Stimulated activated naive B cell treated with anti-CD40 and anti-IgM and Interleukin-4, amounts not matched to agents 10 μg/mL and 1 μg/mL and 100 μg/mL, for 72 hours (primary cell): ENCODE results near the gene AP2A2.

ENCODE experiments used
- ATAC-seq, 2 donors: fragments of 150-1000 bp; cut with Tn5 transposase; replicated peaks; 2 replicates each; pipeline ENCODE4 v1.10.0; 2021; ENCODE audit warnings: moderate library complexity in 1 of 2
- DNase-seq: peaks from one replicate; pipeline ENCODE4 v3.0.0; 2021
- H3K27ac Mint-ChIP-seq: one replicate; pipeline ENCODE4 v1.8.0; 2022; ENCODE audit warnings: mild to moderate bottlenecking, mixed read lengths
- H3K27me3 Mint-ChIP-seq, 2 donors: one replicate each; pipeline ENCODE4 v1.8.0; 2022; ENCODE audit warnings: mixed read lengths in 2 of 2
- H3K36me3 Mint-ChIP-seq, 2 donors: one replicate each; pipeline ENCODE4 v1.8.0; 2022; ENCODE audit warnings: mixed read lengths in 2 of 2, mild to moderate bottlenecking in 1 of 2
- H3K4me1 Mint-ChIP-seq, 2 donors: one replicate each; pipeline ENCODE4 v1.8.0; 2022; ENCODE audit warnings: mixed read lengths in 2 of 2, mild to moderate bottlenecking in 1 of 2
- H3K4me3 Mint-ChIP-seq, 2 donors: one replicate each; pipeline ENCODE4 v1.8.0; 2022; ENCODE audit warnings: mild to moderate bottlenecking in 2 of 2, mixed read lengths in 2 of 2, moderate library complexity in 1 of 2
- H3K9me3 Mint-ChIP-seq, 2 donors: one replicate each; pipeline ENCODE4 v1.8.0; 2022; ENCODE audit warnings: mixed read lengths in 2 of 2, mild to moderate bottlenecking in 1 of 2

AP2A2 gene

DNA sequence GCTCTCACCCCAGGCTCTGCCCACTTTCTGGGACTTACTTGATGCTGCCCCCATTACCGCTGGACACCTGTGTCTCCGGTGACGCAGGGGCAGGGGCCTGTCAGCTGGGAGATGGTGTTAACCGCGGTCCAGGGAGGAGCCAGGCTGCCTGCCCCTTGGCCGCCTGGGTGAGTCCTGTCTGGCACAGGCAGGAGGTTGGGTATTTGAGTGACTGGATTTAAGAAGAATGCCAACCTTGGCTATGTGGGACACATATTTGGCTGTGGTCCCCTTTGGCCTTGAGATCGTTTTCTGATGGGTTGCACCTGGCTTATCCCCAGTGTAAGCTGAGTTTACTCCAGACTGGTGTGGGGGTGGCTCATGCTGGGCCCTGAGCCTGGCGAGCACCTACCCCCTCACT lies 108.3 kb downstream of the AP2A2 start:
- no peak for DNase-seq
- H3K4me1 Mint-ChIP-seq, result peaks cover 0 to 1% of the 10 kb centered on the region in 2 donors
- H3K27ac Mint-ChIP-seq, result no peak overlapping the region
- peaks cover 6 to 7% of the 10 kb centered on the region in 2 donors for H3K9me3 Mint-ChIP-seq
- peaks cover 0 to 2% of the 10 kb centered on the region in 2 donors for H3K27me3 Mint-ChIP-seq
- peaks cover 0 to 1% of the 10 kb centered on the region in 2 donors for H3K36me3 Mint-ChIP-seq
- H3K4me3 Mint-ChIP-seq, result no peak overlapping the region
- ATAC-seq, result no peak

DNA sequence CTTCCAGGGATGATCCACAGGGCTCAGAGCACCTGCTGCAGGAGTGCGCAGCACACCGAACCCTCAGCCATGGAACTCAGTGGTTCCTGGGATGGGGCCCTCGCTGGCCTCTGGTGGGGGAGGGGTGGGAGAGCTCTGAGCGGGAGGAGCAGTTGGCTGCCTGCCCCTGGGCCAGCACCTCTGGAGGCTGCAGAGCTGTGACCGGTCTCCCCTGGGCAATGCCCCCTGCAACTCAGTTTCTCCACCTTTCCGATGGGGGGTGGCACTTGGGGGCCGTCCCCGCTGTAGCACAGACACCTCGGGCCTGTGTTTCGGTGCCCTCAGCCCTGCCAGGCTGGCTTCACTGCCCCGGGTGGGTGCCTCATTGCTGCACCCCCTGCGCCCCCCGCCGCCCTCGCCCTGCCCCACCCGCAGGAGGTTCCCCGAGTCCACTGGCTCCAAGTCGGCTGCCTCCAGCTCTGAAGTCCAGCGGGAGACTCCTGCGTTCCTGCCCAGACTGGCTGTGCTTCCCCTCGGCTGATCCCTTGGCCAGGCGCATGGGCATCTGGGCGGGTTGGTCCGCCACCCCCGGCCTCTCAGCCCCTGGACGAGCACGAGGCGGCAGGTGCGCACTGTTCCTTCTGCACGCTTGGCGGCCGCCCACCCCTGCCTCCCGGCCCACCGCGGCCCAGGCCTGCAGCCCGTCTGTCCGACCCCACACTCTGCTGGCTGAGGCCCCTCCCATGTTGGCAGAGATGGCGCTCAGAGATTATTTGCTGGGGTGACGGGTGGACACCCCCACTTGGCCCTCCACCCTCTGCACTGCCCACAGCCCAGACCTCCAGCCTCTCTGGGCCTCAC lies 109.0 kb downstream of the AP2A2 start:
- DNase-seq, result no peak
- no peak for ATAC-seq
- Mint-ChIP-seq H3K4me1 (peaks cover 0 to 2% of the 10 kb centered on the region in 2 donors), H3K9me3 (peaks cover 6 to 7% of the 10 kb centered on the region in 2 donors), H3K27me3 (peaks cover 0 to 4% of the 10 kb centered on the region in 2 donors), H3K27ac (no peak overlapping the region), H3K4me3 (no peak overlapping the region), H3K36me3 (peaks cover 0 to 1% of the 10 kb centered on the region in 2 donors)

DNA sequence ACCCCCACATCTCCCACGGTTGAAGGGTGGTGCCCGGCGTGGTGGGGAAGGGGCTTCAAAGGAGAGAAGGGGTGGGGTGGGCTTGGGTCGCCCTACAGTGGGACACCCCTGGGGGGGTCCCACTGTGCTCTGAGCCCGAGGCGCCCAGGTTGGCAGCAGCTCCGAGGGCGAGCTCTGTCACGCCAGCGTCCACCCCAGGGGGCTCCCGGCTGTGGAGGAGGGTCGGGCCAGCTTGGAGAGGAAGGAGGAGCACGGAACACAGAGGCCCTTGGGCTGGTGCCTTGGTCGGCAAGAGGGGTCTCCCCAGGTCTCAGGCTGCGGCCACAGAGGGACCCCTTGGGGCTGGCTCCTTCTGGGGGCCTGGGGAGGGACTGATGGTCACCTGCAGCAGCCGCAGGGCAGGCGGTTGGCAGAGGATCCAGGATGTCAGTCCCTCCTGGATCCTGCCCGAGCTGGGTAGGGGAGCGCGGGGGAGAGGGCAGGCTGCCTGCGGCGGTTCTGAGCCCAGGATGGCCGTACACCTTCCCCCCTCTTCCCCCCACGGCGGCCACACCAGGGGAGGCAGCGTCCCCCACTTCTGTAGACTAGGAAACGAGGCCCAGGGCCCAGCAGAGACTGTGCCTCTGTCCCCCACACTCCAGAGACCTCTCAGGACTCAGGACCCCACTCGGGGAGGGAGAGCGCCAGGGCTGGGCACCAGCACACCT lies 110.1 kb downstream of the AP2A2 start:
- Mint-ChIP-seq H3K27me3 (peaks cover 0 to 4% of the 10 kb centered on the region in 2 donors), H3K4me1 (peaks cover 0 to 2% of the 10 kb centered on the region in 2 donors), H3K36me3 (peaks cover 0 to 1% of the 10 kb centered on the region in 2 donors), H3K4me3 (no peak overlapping the region), H3K9me3 (peaks cover 6 to 7% of the 10 kb centered on the region in 2 donors), H3K27ac (no peak overlapping the region)
- no peak for DNase-seq
- ATAC-seq, result no peak

DNA sequence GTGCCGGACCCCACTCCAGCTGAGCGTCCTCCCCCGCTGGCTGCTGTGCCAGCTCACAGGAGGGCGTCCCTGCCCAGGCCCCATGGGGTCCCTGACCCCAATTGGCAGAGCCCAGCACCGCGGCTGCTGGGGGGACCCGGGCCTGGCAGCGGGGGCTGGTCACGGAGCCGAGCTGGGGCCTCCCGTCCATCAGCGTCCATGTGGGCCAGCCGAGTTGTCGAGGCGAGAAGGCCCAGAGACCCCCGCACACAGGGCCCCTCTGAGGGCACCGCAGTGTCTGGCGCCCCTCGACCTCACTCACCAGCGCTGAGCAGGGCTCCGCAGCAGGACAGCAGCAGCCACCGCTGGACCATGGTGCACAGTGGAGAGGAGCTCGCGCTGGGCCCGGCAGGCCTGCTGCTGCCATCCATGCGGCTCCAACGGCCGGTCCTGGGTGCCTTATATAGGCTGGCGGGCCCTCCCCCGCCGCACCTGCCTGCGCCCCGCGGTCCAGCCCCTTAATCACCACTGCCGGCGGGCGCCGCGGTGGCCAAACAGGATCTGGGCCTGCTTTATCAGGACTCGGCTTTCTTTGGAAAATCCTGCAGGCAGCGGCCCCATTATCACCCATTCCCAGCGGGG lies 110.7 kb downstream of the AP2A2 start, which contains the start of gene MUC6:
Gene MUC6, minus strand, starts transcription at position 416 of the 621 bp plus-strand sequence. Its CDS starts 63 bp downstream, at position 353.
- H3K4me3 Mint-ChIP-seq, result no peak within 1 kb of the TSS
- peaks cover 0 to 2% of the 10 kb centered on the region in 2 donors for H3K4me1 Mint-ChIP-seq
- peaks cover 6 to 7% of the 10 kb centered on the region in 2 donors for H3K9me3 Mint-ChIP-seq
- peaks cover 0 to 1% of the 10 kb centered on the region in 2 donors for H3K36me3 Mint-ChIP-seq
- ATAC-seq (no peak), DNase-seq (no peak)
- H3K27me3 Mint-ChIP-seq, result peaks cover 0 to 4% of the 10 kb centered on the region in 2 donors
- no peak within 1 kb of the TSS for H3K27ac Mint-ChIP-seq

DNA sequence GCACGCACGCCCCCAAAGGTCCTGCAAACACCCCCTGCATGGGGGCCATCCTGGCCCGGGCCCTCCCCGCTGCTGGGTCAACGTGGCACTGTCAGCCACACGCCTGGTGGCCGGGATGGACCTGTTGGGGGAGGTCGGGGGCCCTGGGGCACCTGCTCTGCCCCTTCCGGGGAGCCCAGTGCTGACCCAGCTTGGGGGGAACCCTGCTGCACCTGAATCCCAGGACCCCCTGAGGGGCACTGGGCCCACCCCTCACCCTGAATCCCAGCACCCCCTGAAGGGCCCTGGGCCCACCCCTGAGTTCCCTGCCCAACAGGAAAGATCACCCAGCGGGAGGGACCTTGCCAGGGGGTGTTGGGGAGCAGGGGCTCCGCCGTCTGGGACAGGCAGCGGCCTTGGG lies 111.3 kb downstream of the AP2A2 start:
- ATAC-seq (no peak), DNase-seq (no peak)
- H3K27ac Mint-ChIP-seq, result no peak overlapping the region
- peaks cover 6 to 7% of the 10 kb centered on the region in 2 donors for H3K9me3 Mint-ChIP-seq
- H3K27me3 Mint-ChIP-seq, result peaks cover 0 to 4% of the 10 kb centered on the region in 2 donors
- peaks cover 0 to 1% of the 10 kb centered on the region in 2 donors for H3K36me3 Mint-ChIP-seq
- no peak overlapping the region for H3K4me3 Mint-ChIP-seq
- H3K4me1 Mint-ChIP-seq, result peaks cover 0 to 2% of the 10 kb centered on the region in 2 donors

DNA sequence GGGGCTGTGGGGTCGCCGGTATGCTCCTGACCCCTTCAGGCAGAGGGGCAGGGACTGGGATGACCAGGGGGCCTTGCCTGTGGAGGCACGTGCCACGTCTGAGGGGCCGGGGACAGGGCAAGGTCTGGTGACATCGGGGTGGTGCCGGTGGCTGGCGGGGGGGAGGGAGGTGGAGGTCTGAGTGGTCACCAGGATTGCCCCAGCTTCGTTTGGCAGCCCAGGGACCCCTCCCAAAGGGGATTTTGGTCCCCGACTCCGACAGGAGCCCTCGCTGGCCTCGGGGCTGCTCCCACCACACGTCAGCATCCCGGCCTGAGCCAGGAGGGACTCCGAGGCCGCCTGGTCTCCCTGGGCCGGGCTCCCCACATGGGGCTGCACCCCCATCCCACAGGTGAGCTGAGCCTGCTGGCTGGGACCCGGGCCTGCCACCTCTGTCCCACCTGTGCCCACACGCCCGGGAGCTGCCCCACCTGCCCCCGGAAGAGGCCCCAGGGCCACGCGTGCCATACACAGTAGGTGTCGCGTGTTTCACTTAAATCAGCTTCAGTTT lies 111.9 kb downstream of the AP2A2 start:
- no peak for DNase-seq
- H3K27ac Mint-ChIP-seq, result no peak overlapping the region
- no peaks in the 10 kb centered on the region for H3K36me3 Mint-ChIP-seq
- H3K9me3 Mint-ChIP-seq, result peaks cover under 1 to 2% of the 10 kb centered on the region in 2 donors
- ATAC-seq, result no peak
- H3K4me1 Mint-ChIP-seq, result peaks cover 0 to 2% of the 10 kb centered on the region in 2 donors
- H3K4me3 Mint-ChIP-seq, result no peak overlapping the region
- peaks cover 4% of the 10 kb centered on the region in 2 donors for H3K27me3 Mint-ChIP-seq

DNA sequence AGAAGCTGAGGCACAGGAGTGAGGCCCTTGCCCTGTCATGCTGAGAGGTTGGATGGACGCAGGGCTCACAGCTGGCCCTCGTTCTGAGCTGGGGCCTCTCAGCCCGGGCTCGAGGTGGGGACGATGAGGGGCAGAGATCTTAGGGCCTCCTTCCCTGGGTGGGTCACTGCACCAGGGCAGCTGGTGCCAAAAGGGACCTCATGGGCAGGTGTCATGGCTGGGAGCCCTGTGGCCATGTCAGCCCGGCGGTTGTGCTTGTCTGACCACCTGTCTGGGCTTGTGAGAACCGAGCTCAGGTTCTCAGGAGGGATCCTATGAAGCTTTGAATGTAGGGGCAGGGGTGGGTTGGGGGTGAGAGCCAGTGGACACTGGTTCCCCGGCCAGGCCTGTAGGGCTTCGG lies 112.7 kb downstream of the AP2A2 start:
- DNase-seq, result no peak
- no peak for ATAC-seq
- Mint-ChIP-seq H3K27ac (no peak overlapping the region), H3K4me3 (no peak overlapping the region), H3K36me3 (no peaks in the 10 kb centered on the region), H3K9me3 (peaks cover 0 to 1% of the 10 kb centered on the region in 2 donors), H3K27me3 (peaks cover 4 to 7% of the 10 kb centered on the region in 2 donors), H3K4me1 (peaks cover 0 to 2% of the 10 kb centered on the region in 2 donors)

DNA sequence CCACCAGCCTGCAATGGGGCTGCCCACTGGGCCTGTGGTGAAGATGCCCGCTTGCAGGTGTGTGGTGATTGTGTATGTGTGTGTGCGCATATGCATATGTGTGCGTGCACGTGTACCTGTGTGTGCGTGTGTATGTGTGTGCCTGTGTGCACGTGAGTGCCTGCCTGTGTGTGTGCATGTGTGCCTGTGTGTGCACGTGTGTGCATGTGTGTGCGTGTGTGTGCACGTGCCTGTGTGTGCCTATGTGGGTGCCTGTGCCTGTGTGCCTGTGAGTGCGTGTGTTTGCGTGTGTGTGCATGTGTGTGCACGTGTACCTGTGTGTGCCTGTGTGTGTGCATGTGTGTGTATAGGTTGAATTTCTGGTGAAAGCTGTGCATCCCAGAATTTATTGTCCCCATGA lies 113.3 kb downstream of the AP2A2 start:
- H3K9me3 Mint-ChIP-seq, result peaks cover 0 to 1% of the 10 kb centered on the region in 2 donors
- no peak overlapping the region for H3K27ac Mint-ChIP-seq
- peaks cover 0 to 2% of the 10 kb centered on the region in 2 donors for H3K4me1 Mint-ChIP-seq
- no peak for ATAC-seq
- no peaks in the 10 kb centered on the region for H3K36me3 Mint-ChIP-seq
- DNase-seq, result no peak
- H3K4me3 Mint-ChIP-seq, result no peak overlapping the region
- H3K27me3 Mint-ChIP-seq, result peaks cover 4 to 10% of the 10 kb centered on the region in 2 donors

- H3K27ac Mint-ChIP-seq, result no peak overlapping the region
- H3K9me3 Mint-ChIP-seq, result peaks cover 0 to 1% of the 10 kb centered on the region in 2 donors
- peaks cover 0 to 2% of the 10 kb centered on the region in 2 donors for H3K4me1 Mint-ChIP-seq
- DNase-seq (no peak), ATAC-seq (no peak)
- no peak overlapping the region for H3K4me3 Mint-ChIP-seq
- H3K36me3 Mint-ChIP-seq, result no peaks in the 10 kb centered on the region
- H3K27me3 Mint-ChIP-seq, result peaks cover 4 to 11% of the 10 kb centered on the region in 2 donors
Observed at GRCh38 chr11:1039481-1040427, 114.1 kb downstream of the AP2A2 start.

DNA sequence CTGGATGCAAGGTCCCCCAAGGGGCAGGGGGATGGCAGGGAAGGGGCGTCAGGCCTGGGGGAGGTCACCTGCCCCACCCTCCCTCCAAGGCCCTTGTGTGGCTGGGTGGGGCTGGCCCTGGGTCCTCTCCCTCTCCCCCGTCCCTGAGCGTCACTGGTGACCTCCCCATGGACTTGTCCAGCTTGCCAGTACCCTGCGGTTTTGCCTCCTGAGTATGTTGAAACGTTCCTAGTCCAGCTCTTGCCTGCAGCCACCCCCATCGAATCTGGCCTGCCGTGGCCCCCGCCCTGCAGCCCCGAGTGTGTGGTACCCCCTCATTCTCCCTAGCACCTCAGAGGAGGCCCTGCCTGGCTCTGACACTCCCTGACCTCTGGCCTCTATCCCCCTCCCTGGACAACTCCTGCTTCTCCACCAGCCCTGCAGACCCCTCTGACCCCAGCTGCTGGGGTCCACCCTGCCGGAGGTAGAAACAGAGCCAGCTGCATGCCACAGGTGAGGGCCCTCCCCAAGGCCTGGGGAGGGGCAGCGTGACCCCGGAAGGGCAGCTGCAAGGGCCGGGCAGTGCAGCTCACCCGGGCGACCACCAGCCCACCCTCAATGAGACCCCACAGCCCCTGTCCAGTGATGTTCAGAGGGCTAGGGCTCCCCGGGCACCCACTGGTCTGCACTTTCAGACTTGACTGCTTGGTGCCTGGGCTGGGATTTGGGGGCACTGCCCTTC lies 114.9 kb downstream of the AP2A2 start:
- Mint-ChIP-seq H3K4me1 (peaks cover 0 to 2% of the 10 kb centered on the region in 2 donors), H3K27ac (no peak overlapping the region), H3K27me3 (peaks cover 4 to 17% of the 10 kb centered on the region in 2 donors), H3K36me3 (no peaks in the 10 kb centered on the region), H3K9me3 (peaks cover 4 to 5% of the 10 kb centered on the region in 2 donors), H3K4me3 (no peak overlapping the region)
- ATAC-seq (no peak), DNase-seq (no peak)

DNA sequence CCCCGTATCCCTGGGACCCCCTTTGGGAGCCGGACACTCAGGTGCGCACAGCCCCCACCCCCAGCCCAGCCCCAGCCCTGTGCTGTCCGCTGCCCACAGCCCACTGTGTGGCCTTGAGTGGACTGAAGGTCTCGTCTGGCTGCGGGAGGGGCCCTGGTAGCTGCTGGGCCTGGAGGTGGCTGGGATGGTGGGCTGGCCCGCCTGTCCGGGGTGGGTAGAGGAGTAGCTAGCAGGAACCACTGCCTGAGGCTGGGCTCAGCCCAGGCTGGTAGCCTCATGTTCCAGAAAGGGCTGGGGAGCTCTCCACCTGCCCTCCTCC lies 115.4 kb downstream of the AP2A2 start:
- H3K4me3 Mint-ChIP-seq, result no peak overlapping the region
- H3K4me1 Mint-ChIP-seq, result peaks cover 0 to 2% of the 10 kb centered on the region in 2 donors
- DNase-seq (no peak), ATAC-seq (no peak)
- H3K27me3 Mint-ChIP-seq, result peaks cover 6 to 17% of the 10 kb centered on the region in 2 donors
- peaks cover 4 to 5% of the 10 kb centered on the region in 2 donors for H3K9me3 Mint-ChIP-seq
- no peak overlapping the region for H3K27ac Mint-ChIP-seq
- no peaks in the 10 kb centered on the region for H3K36me3 Mint-ChIP-seq

DNA sequence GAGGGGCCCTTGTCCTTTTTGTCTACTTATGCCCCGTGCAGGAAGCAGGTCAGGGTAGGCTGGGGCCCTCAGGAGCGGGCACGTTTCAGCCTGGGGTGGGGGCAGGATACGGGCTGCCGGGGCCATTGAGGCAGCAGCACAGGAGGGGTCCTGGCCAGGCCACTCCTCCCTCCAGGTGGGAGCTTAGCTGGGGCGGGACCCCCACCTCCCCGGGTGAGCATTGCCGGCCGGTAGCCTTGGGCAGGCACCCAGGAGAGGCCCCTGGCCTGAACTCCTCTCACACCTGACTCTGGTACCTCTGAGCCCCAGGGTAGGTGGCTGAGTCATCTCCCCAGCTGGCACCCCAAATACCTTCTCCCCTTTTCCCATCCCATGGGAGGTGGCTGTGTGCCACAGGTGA lies 115.8 kb downstream of the AP2A2 start:
- Mint-ChIP-seq H3K27me3 (peaks cover 9 to 17% of the 10 kb centered on the region in 2 donors), H3K9me3 (peaks cover 4 to 5% of the 10 kb centered on the region in 2 donors), H3K4me3 (no peak overlapping the region), H3K36me3 (no peaks in the 10 kb centered on the region), H3K4me1 (peaks cover 0 to 2% of the 10 kb centered on the region in 2 donors), H3K27ac (no peak overlapping the region)
- no peak for ATAC-seq
- DNase-seq, result no peak
